A673 (cell line): ENCODE results near the gene FADS6. TPM values are rescaled to one million over a fixed set of nuclear protein-coding genes. Genes with fewer than 3 reads are reported as not detected.

Experiments used
- BruUV-seq: library from RNA; stranded (reverse); fragments of 400-500 nt; replicated peaks from 2 replicates; lab custom pipeline; 2021; lab: Mats Ljungman, UMichigan
- CTCF ChIA-PET: fragments of 300-600 bp; sonication (Branson Sonifier 250); formaldehyde crosslinking; loops from one replicate; lab custom pipeline; 2022; ENCODE audit warnings: antibody characterized with exemption; lab: Charles Lee
- POLR2A ChIA-PET: fragments of 300-600 bp; sonication (Branson Sonifier 250); formaldehyde crosslinking; loops from one replicate; lab custom pipeline; 2022; ENCODE audit warnings: antibody characterized with exemption; ENCODE audit not compliant: low non-redundant PET; lab: Charles Lee
- DNase-seq: peaks from one replicate; pipeline ENCODE4 v3.0.0-alpha.2; 2015; ENCODE audit warnings: low spot score
- H3K27ac ChIP-seq: fragments of 200-600 bp; sonication (generic); 2 replicates; pipeline ENCODE4 v1.5.1; 2016; ENCODE audit warnings: mixed run types, low read depth, mild to moderate bottlenecking, mixed read lengths, antibody characterized with exemption, low read length; ENCODE audit not compliant: poor library complexity, severe bottlenecking
- H3K27me3 ChIP-seq: fragments of 200-600 bp; sonication (generic); replicated peaks from 2 replicates; pipeline ENCODE4 v1.6.1; 2017; ENCODE audit warnings: mixed run types, low read depth, mild to moderate bottlenecking, mixed read lengths, antibody characterized with exemption, low read length; ENCODE audit not compliant: insufficient read depth, poor library complexity
- H3K36me3 ChIP-seq: fragments of 200-600 bp; sonication (generic); 2 replicates; pipeline ENCODE4 v1.6.1; 2016; ENCODE audit warnings: mixed run types, mild to moderate bottlenecking, mixed read lengths, antibody characterized with exemption, low read length; ENCODE audit not compliant: insufficient read depth, poor library complexity, severe bottlenecking
- H3K4me1 ChIP-seq: fragments of 200-600 bp; sonication (generic); 2 replicates; pipeline ENCODE4 v1.6.1; 2017; ENCODE audit warnings: mixed run types, mild to moderate bottlenecking, mixed read lengths, antibody characterized with exemption, low read length; ENCODE audit not compliant: insufficient read depth, poor library complexity, severe bottlenecking
- H3K4me3 ChIP-seq: fragments of 200-600 bp; sonication (generic); 2 replicates; pipeline ENCODE4 v1.5.1; 2016; ENCODE audit warnings: low read depth, mixed run types, mild to moderate bottlenecking, mixed read lengths, low read length; ENCODE audit not compliant: poor library complexity, severe bottlenecking
- H3K9me3 ChIP-seq: fragments of 200-600 bp; sonication (generic); 2 replicates; pipeline ENCODE4 v1.6.1; 2016; ENCODE audit warnings: mixed run types, low read depth, mild to moderate bottlenecking, mixed read lengths, antibody characterized with exemption, low read length; ENCODE audit not compliant: poor library complexity, severe bottlenecking
- EZH2 ChIP-seq: fragments of 200-600 bp; sonication (generic); IDR thresholded peaks from 2 replicates; pipeline ENCODE4 v1.6.1; 2017; ENCODE audit warnings: borderline replicate concordance, low read depth, mild to moderate bottlenecking, mixed read lengths, antibody characterized with exemption, low read length; ENCODE audit not compliant: poor library complexity, severe bottlenecking
- intact Hi-C: fragments of 100-400 bp; cut with micrococcal nuclease; formaldehyde crosslinking; loops from one replicate; pipeline ENCODE4 v1.10.0; 2022; ENCODE audit not compliant: unreplicated experiment
- total RNA-seq: library from RNA; stranded (reverse); gene quantifications from 2 replicates; pipeline ENCODE4 v1.2.3, GENCODE V29; 2021
- TF ChIP-seq, protein P1 (sequence below): fragments of 300-800, 200-600 bp; sonication (generic); conservative IDR thresholded peaks from 2 replicates; pipeline ENCODE4 v1.5.1; 2017; ENCODE audit warnings: low read depth, mild to moderate bottlenecking, antibody characterized with exemption, low read length, moderate library complexity, mixed read lengths

The FADS6 gene
- total RNA-seq, 1 experiment from 2014 or later = not detected

DNA sequence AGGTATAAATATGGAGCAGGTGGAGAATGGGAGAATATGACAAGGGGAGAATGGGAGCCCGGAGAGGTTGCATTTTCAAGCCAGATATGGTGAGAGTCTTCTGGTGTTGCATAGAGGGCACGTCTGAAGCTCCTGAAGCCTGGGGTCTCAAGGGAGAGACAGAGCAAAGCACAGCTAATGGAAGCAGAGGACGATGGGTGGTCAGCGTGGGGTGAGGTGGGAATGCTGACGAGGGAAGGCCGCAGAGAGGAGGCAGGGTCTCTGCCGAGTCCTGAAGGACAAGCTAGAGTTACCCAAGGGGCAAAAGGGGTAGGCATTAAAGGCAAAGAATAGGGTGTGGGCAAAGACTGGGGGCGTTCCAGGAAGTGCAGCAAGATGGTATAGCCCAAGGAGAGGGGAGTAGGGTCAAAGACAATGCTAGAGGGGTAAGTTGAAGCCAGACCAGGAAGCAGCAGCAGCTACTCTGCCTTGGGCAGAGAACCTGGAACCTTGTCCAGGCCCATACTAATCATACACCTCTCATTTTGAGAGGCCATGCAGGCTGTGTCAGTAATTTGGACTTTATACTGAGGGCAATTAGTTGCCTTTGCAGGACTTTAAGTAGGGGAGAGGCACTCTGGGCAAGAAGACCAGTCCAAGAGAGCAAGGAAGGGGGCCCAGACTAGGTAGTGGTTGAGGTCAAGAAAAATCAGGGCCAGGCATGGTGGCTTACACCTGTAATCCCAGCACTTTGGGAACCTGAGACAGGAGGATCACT, 44.9 kb upstream of the FADS6 start:
- Histone ChIP-seq H3K27ac (no peak overlapping the region), H3K36me3 (no peaks in the 10 kb centered on the region), H3K4me1 (no peaks in the 10 kb centered on the region), H3K27me3 (peaks cover 96% of the 10 kb centered on the region), H3K9me3 (no peaks in the 10 kb centered on the region), H3K4me3 (no peak overlapping the region)
- ChIA-PET POLR2A (interaction anchor here (0.6 kb wide), 1 partner anchor 629 kb away, joined by 12 read pairs; no protein-coding TSS in a partner anchor), CTCF (no interaction called here)
- no peak for DNase-seq
- intact Hi-C loops = no loop called here
- BruUV-seq = no TSS peak
- TF ChIP-seq, protein P1, sequence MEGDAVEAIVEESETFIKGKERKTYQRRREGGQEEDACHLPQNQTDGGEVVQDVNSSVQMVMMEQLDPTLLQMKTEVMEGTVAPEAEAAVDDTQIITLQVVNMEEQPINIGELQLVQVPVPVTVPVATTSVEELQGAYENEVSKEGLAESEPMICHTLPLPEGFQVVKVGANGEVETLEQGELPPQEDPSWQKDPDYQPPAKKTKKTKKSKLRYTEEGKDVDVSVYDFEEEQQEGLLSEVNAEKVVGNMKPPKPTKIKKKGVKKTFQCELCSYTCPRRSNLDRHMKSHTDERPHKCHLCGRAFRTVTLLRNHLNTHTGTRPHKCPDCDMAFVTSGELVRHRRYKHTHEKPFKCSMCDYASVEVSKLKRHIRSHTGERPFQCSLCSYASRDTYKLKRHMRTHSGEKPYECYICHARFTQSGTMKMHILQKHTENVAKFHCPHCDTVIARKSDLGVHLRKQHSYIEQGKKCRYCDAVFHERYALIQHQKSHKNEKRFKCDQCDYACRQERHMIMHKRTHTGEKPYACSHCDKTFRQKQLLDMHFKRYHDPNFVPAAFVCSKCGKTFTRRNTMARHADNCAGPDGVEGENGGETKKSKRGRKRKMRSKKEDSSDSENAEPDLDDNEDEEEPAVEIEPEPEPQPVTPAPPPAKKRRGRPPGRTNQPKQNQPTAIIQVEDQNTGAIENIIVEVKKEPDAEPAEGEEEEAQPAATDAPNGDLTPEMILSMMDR = no peak

GRCh38 chr17:74937064-74938051, 43.9 kb upstream of the FADS6 start:
- no peak overlapping the region for H3K4me3 ChIP-seq
- no peaks in the 10 kb centered on the region for H3K9me3 ChIP-seq
- POLR2A ChIA-PET = no interaction called here
- no TSS peak for BruUV-seq
- no peaks in the 10 kb centered on the region for H3K36me3 ChIP-seq
- H3K27me3 ChIP-seq = peaks cover 97% of the 10 kb centered on the region
- peak; percentile 75 for TF ChIP-seq EZH2
- TF ChIP-seq, protein P1 = no peak
- CTCF ChIA-PET = interaction anchor here (0.6 kb wide), 1 partner anchor 11 kb away, joined by 7 read pairs; no protein-coding TSS in a partner anchor
- intact Hi-C loops = no loop called here
- no peak for DNase-seq
- H3K27ac ChIP-seq = no peak overlapping the region
- no peaks in the 10 kb centered on the region for H3K4me1 ChIP-seq

DNA sequence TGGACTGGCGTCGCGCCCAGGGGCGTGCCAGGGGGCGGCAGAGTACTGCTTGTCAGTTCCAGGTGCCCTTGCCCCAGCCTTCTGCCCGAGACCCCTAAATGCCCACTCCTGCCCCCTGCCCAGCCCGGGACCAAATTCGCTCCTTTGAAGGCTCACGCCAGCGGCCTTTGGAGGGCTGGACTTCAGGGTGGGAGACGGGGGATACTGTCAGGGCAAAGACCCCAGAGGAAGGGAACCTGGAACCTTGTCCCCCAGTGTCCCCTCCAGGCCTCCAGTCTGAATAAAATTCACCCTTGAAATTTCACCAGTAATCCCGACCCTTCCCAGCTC, 43.0 kb upstream of the FADS6 start:
- ChIA-PET CTCF (interaction anchor here (0.7 kb wide), 1 partner anchor 126 kb away, joined by 5 read pairs; no protein-coding TSS in a partner anchor), POLR2A (no interaction called here)
- Histone ChIP-seq H3K9me3 (no peaks in the 10 kb centered on the region), H3K27me3 (peaks cover 90% of the 10 kb centered on the region), H3K4me3 (no peak overlapping the region), H3K36me3 (no peaks in the 10 kb centered on the region), H3K4me1 (no peaks in the 10 kb centered on the region), H3K27ac (no peak overlapping the region)
- DNase-seq = no peak
- no peak for TF ChIP-seq EZH2
- TF ChIP-seq, protein P1 = no peak
- intact Hi-C loops = no loop called here
- no TSS peak for BruUV-seq
